Cardiac muscle cell (in vitro differentiated cells and primary cell): Measurements from ENCODE around the gene TERB1. TPM values are rescaled to one million over a fixed set of nuclear protein-coding genes. Genes with fewer than 3 reads are reported as not detected.

ENCODE experiments used
- DNase-seq, 2 donors: peaks; one replicate each; pipeline versions ENCODE4 v3.0.0 to v3.0.0-alpha.2; 2010 to 2017; ENCODE audit warnings: low read depth in 1 of 2, low spot score in 1 of 2
- H3K27ac ChIP-seq: fragments of 200-600 bp; sonication (generic); 2 replicates; pipeline ENCODE4 v1.5.1; 2016
- H3K27me3 ChIP-seq: fragments of 200-600 bp; sonication (generic); 2 replicates; pipeline ENCODE4 v1.6.0; 2016; ENCODE audit warnings: control low read depth
- H3K36me3 ChIP-seq: fragments of 200-600 bp; sonication (generic); 2 replicates; pipeline ENCODE4 v1.5.1; 2016; ENCODE audit warnings: control low read depth
- H3K4me1 ChIP-seq: fragments of 200-600 bp; sonication (generic); 2 replicates; pipeline ENCODE4 v1.8.1; 2017; ENCODE audit warnings: low read depth, mild to moderate bottlenecking, mixed run types
- H3K4me3 ChIP-seq: fragments of 200-600 bp; sonication (generic); 2 replicates; pipeline ENCODE4 v1.5.1; 2016; ENCODE audit warnings: mild to moderate bottlenecking
- H3K9me3 ChIP-seq: fragments of 200-600 bp; sonication (generic); 2 replicates; pipeline ENCODE4 v1.5.1; 2017; ENCODE audit warnings: low read depth, mild to moderate bottlenecking, control low read depth
- CTCF ChIP-seq: IDR thresholded peaks from 2 replicates; pipeline ENCODE4 v1.5.1; 2012; ENCODE audit warnings: low read depth, mild to moderate bottlenecking, low read length
- polyA plus RNA-seq: library from polyadenylated mRNA; unstranded; fragments of >200 nt; fragmentation: Nextera tagmentation; extraction: Ambion mirVana; gene quantifications from 2 replicates; pipeline ENCODE4 v1.2.1, GENCODE V29; 2016
- total RNA-seq: library from RNA; depleted of rRNA; stranded (reverse); fragments of >200 nt; gene quantifications from 2 replicates; pipeline ENCODE4 v1.2.3, GENCODE V29; 2016

Gene TERB1
- total and polyA plus RNA-seq, 2 experiments from 2014 or later = not detected

DNA sequence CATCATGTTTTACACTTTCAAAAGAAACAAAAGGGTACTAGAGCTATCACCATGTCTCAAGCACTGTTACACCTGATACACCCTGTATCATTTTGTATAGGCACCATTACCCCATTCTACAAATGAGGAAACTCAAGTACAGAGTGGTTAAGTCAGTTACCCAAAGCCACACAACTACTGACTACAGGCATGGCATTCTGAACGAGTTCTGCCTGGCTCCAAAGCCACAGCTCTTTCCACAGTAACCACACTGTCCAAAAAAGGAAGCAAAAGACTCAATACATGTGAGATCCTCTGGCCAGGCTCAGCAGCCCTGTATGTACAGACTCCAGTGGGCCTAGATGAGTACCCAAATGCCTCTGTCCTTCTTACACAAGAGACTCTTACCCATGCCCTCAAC lies 54.7 kb downstream of the TERB1 start:
- no peaks in the 10 kb centered on the region for H3K27me3 ChIP-seq
- DNase-seq = peak in 1 of 2 donors; percentile 37
- H3K27ac ChIP-seq = peak overlapping the region; percentile 48
- H3K9me3 ChIP-seq = no peaks in the 10 kb centered on the region
- peaks cover 40% of the 10 kb centered on the region for H3K36me3 ChIP-seq
- no peak overlapping the region for H3K4me3 ChIP-seq
- TF ChIP-seq CTCF = no peak
- peaks cover 8% of the 10 kb centered on the region for H3K4me1 ChIP-seq

DNA sequence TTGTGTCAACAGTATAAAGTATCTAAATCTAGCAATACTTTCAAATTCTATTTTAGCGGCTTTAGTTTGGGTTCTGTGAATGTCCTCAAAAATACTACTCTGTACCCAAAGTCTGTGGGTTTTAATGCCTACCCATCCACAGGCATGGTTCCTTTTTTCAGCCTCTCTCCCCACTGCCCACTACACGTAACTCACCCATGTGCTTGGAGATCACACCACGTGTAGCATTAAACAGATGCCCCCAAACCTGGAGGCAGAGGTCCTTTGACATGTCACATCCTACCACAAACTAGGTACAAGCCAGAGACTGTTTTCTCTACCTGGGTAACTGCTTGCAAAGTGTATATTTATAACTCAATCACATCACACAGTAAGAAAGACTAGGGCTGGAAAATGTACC lies 55.3 kb downstream of the TERB1 start:
- peaks cover 45% of the 10 kb centered on the region for H3K36me3 ChIP-seq
- no peak for DNase-seq
- no peak overlapping the region for H3K4me3 ChIP-seq
- H3K4me1 ChIP-seq = peaks cover 8% of the 10 kb centered on the region
- no peaks in the 10 kb centered on the region for H3K27me3 ChIP-seq
- H3K9me3 ChIP-seq = no peaks in the 10 kb centered on the region
- peak overlapping the region; percentile 48 for H3K27ac ChIP-seq
- TF ChIP-seq CTCF = no peak

DNA sequence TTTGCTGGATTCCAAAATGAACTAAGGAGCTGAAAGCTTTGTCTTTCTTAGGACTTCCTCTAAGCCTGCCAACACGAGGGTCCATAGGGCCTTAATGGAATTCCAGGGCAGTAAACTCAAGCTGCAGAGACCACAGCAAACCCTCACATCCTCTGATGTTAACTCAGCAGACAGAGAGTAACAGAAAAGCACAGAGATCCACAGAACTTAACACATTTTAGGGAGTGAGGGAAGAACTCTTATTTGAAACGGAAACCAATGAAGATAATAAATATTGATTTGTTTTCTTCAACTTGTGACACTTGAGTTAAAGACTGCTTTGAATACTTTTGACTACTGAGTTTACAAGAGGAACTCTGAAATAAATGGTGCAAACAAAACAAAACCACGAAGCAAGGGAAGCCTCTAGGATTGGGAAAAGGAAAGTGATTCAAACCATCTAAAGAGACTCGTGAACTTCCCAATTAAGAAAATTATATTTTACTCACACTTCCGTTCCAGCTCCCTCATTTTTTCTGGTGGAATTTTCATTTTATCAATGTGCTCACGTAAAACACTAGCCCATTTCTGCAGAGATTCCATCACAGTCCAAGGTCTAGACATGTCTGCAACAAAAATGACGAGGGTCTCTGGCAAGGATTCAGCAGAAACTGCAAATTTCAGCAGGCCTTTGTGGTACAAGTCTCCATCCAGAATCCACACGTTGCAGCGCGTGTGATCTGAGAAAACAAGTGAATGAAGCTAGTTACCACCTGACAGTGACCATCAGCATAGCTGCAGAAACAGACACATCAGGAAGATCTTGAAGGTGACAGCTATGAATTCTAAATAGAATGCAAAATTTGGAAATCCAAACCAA lies 59.2 kb downstream of the TERB1 start:
- DNase-seq = peak in 1 of 2 donors; percentile 65
- Histone ChIP-seq H3K9me3 (no peaks in the 10 kb centered on the region), H3K27me3 (no peaks in the 10 kb centered on the region), H3K36me3 (peaks cover 49% of the 10 kb centered on the region), H3K27ac (peak overlapping the region; percentile 48), H3K4me3 (no peak overlapping the region), H3K4me1 (no peaks in the 10 kb centered on the region)
- no peak for TF ChIP-seq CTCF

GRCh38 chr16:66741169-66741900 lies 60.0 kb downstream of the TERB1 start:
- DNase-seq = peak in 1 of 2 donors; percentile 94
- H3K4me1 ChIP-seq = no peaks in the 10 kb centered on the region
- no peak for TF ChIP-seq CTCF
- H3K9me3 ChIP-seq = no peaks in the 10 kb centered on the region
- H3K27ac ChIP-seq = peak overlapping the region; percentile 63
- peaks cover 53% of the 10 kb centered on the region for H3K36me3 ChIP-seq
- no peak overlapping the region for H3K4me3 ChIP-seq
- no peaks in the 10 kb centered on the region for H3K27me3 ChIP-seq

DNA sequence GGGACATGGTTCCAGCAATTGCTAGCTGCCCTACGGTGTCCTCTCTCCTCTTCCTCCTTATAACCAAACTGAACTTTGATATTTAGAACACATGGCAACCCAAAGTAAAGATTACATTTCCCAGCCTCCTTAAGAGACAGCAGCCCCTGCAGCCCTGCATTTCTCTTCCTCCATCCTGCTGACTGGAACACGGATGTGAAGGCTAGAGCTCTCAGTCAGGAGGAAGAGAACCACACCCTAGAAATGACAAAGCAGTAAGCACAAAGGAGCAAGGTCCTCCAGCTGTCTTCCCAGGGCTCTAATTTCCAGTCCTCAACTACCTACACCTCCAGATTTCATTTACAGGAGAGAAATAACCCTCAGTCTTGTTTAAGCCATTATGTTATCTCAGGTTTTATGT lies 60.9 kb downstream of the TERB1 start:
- peak overlapping the region; percentile 63 for H3K27ac ChIP-seq
- no peaks in the 10 kb centered on the region for H3K27me3 ChIP-seq
- no peak for TF ChIP-seq CTCF
- H3K4me3 ChIP-seq = no peak overlapping the region
- peaks cover 55% of the 10 kb centered on the region for H3K36me3 ChIP-seq
- H3K9me3 ChIP-seq = no peaks in the 10 kb centered on the region
- no peaks in the 10 kb centered on the region for H3K4me1 ChIP-seq
- no peak for DNase-seq
